Measurements from ENCODE around the gene CATSPERB. TPM values are rescaled to one million over a fixed set of nuclear protein-coding genes. Genes with fewer than 3 reads are reported as not detected.

Gene CATSPERB
- 5.6 and 5.7 TPM in 2 replicates for total RNA-seq
- long read RNA-seq, partial matches to known transcripts: 0 of 2 reads
- long read RNA-seq, other reads (novel, unspliced or antisense): 2 of 2 reads

- no peak for TF ChIP-seq CTCF (IDR thresholded peaks at IDR 0.05; ENCODE audit: unreplicated experiment)
- H3K27ac Mint-ChIP-seq: no peak within 1 kb of the TSS
- no peaks in the 10 kb centered on the region for H3K36me3 Mint-ChIP-seq (ENCODE audit: insufficient read depth)
- peaks cover 2% of the 10 kb centered on the region for H3K9me3 Mint-ChIP-seq (ENCODE audit: low read depth)
- no peak within 1 kb of the TSS for H3K4me3 Mint-ChIP-seq (ENCODE audit: low read depth)
- peaks cover 3% of the 10 kb centered on the region for H3K4me1 Mint-ChIP-seq (ENCODE audit: low read depth)
- no peak for DNase-seq (ENCODE audit: low spot score, unreplicated experiment)
- H3K27me3 Mint-ChIP-seq: no peaks in the 10 kb centered on the region
Observed at GRCh38 chr14:91731986-91732385, at the start of gene CATSPERB. Gene CATSPERB (minus strand): TSS chr14:91732086. CDS start chr14:91729479, 2,607 bp downstream.

- H3K4me3 Mint-ChIP-seq (ENCODE audit: low read depth): no peak overlapping the region
- DNase-seq (ENCODE audit: low spot score, unreplicated experiment): no peak
- H3K36me3 Mint-ChIP-seq (ENCODE audit: insufficient read depth): peaks cover 15% of the 10 kb centered on the region
- peaks cover 9% of the 10 kb centered on the region for H3K4me1 Mint-ChIP-seq (ENCODE audit: low read depth)
- H3K9me3 Mint-ChIP-seq (ENCODE audit: low read depth): no peaks in the 10 kb centered on the region
- H3K27ac Mint-ChIP-seq: no peak overlapping the region
- no peaks in the 10 kb centered on the region for H3K27me3 Mint-ChIP-seq
- no peak for TF ChIP-seq CTCF (IDR thresholded peaks at IDR 0.05; ENCODE audit: unreplicated experiment)
Observed at GRCh38 chr14:91780452-91780851, 48.6 kb upstream of the CATSPERB start.

GRCh38 chr14:91778217-91778616 is 46.3 kb upstream of the CATSPERB start:
- Mint-ChIP-seq H3K4me1 (ENCODE audit: low read depth) (peaks cover 9% of the 10 kb centered on the region), H3K27me3 (no peaks in the 10 kb centered on the region), H3K4me3 (ENCODE audit: low read depth) (no peak overlapping the region), H3K27ac (no peak overlapping the region), H3K9me3 (ENCODE audit: low read depth) (no peaks in the 10 kb centered on the region), H3K36me3 (ENCODE audit: insufficient read depth) (peaks cover 17% of the 10 kb centered on the region)
- no peak for TF ChIP-seq CTCF (IDR thresholded peaks at IDR 0.05; ENCODE audit: unreplicated experiment)
- DNase-seq (ENCODE audit: low spot score, unreplicated experiment): no peak

GRCh38 chr14:91774140-91775096 is 42.5 kb upstream of the CATSPERB start:
- DNase-seq (ENCODE audit: low spot score, unreplicated experiment): no peak
- no peaks in the 10 kb centered on the region for H3K4me1 Mint-ChIP-seq (ENCODE audit: low read depth)
- H3K27ac Mint-ChIP-seq: no peak overlapping the region

More at GRCh38 chr14:91774140-91775096, 42.5 kb upstream of the CATSPERB start:
- Mint-ChIP-seq H3K4me3 (ENCODE audit: low read depth) (no peak overlapping the region), H3K36me3 (ENCODE audit: insufficient read depth) (peaks cover 10% of the 10 kb centered on the region), H3K9me3 (ENCODE audit: low read depth) (no peaks in the 10 kb centered on the region), H3K27me3 (no peaks in the 10 kb centered on the region)
- no peak for TF ChIP-seq CTCF (IDR thresholded peaks at IDR 0.05; ENCODE audit: unreplicated experiment)
